ENCODE measurements around the gene ACTR5.

The ACTR5 gene

DNA sequence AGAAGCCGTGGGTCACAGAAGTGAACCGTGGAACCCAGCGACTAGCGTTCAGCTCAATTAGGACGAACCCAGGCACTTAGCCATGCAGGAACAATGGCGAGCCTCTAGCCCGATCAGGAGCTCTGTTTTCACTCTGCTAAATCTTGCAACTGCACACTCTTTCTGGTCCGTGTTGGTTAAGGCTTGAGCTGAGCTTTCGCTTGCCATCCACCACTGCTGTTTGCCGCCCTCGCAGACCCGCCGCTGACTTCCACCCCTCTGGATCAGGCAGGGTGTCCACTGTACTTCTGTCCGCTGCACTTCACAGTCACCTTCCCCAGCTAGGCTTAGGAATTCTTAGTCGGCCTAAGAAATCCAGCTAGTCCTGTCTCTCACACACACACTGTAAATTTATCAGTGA lies 49.7 kb upstream of the ACTR5 start:
- POLR2A ChIA-PET, result no interaction called here
- TF ChIP-seq ZNF280C (tag by site-specific recombination; IDR thresholded peaks at IDR 0.05) (no peak), ZNF350 (tag by site-specific recombination; IDR thresholded peaks at IDR 0.05) (no peak), ZNF10 (tag by site-specific recombination; IDR thresholded peaks at IDR 0.05) (no peak), ZNF311 (tag by site-specific recombination; IDR thresholded peaks at IDR 0.05; ENCODE audit: borderline replicate concordance) (no peak), ZNF777 (tag by site-specific recombination; IDR thresholded peaks at IDR 0.05; ENCODE audit: borderline replicate concordance) (no peak), ZNF121 (tag by site-specific recombination; IDR thresholded peaks at IDR 0.05) (no peak), ZBTB8A (tag by site-specific recombination; IDR thresholded peaks at IDR 0.05) (no peak), ZNF19 (tag by site-specific recombination; IDR thresholded peaks at IDR 0.05; ENCODE audit: low read depth) (no peak), ZNF621 (tag by site-specific recombination; IDR thresholded peaks at IDR 0.05) (no peak), SP2 (tag by site-specific recombination; IDR thresholded peaks at IDR 0.05) (no peak)
- Histone ChIP-seq H3K4me3 (ENCODE audit: low read depth, low read length) (no peak overlapping the region), H3K4me1 (ENCODE audit: control insufficient read depth, insufficient read depth, low read length) (no peaks in the 10 kb centered on the region), H3K27ac (ENCODE audit: extremely low read depth, low read depth, low read length) (no peak overlapping the region), H3K36me3 (ENCODE audit: control insufficient read depth in 2 of 2, insufficient read depth in 1 of 2, low read length in 2 of 2) (no peaks in the 10 kb centered on the region), H3K9me3 (ENCODE audit: control insufficient read depth, insufficient read depth, low read depth, low read length) (no peaks in the 10 kb centered on the region)
- CTCF ChIA-PET, result no interaction called here

DNA sequence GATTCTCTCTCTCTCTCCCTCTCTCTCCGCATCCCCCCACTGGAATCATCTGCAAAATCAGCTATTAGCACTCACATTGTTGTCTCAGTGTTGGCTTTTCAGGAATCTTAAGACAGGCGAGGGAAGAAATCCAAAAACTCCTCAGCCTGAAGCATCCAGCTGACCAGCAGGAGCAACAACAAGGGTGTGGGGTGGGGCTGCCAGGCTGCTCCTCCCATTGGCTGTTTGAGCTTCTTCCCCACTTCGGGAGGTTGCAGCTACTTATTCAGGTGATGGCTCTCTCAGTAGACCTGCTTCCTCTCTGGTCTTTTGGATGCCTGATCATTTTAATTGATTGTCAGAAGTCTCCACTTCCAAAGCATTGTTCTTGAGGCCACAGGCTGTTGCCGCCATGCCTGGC lies 48.1 kb upstream of the ACTR5 start:
- TF ChIP-seq ZNF394 (tag by site-specific recombination; IDR thresholded peaks at IDR 0.05; ENCODE audit: borderline replicate concordance) (no peak), ZNF132 (tag by site-specific recombination; IDR thresholded peaks at IDR 0.05; ENCODE audit: borderline replicate concordance) (no peak), CTCF (tag by site-specific recombination; IDR thresholded peaks at IDR 0.05) (no peak), ZNF324 (tag by site-specific recombination; IDR thresholded peaks at IDR 0.05) (no peak), ZNF701 (tag by site-specific recombination; IDR thresholded peaks at IDR 0.05) (no peak), ZXDB (tag by site-specific recombination; IDR thresholded peaks at IDR 0.05) (no peak), ZNF280C (tag by site-specific recombination; IDR thresholded peaks at IDR 0.05) (no peak), IKZF3 (tag by site-specific recombination; IDR thresholded peaks at IDR 0.05) (no peak), SP7 (tag by site-specific recombination; IDR thresholded peaks at IDR 0.05) (no peak), ZNF2 (tag by site-specific recombination; IDR thresholded peaks at IDR 0.05) (no peak), HOXA7 (CRISPR knock-in tag; IDR thresholded peaks at IDR 0.05; ENCODE audit: borderline replicate concordance) (no peak), ZNF133 (tag by site-specific recombination; IDR thresholded peaks at IDR 0.05) (no peak), ZSCAN30 (tag by site-specific recombination; IDR thresholded peaks at IDR 0.05) (no peak), ZNF366 (tag by site-specific recombination; conservative IDR thresholded peaks at IDR 0.05) (no peak), ZBTB8A (tag by site-specific recombination; IDR thresholded peaks at IDR 0.05) (no peak), ZNF560 (tag by site-specific recombination; IDR thresholded peaks at IDR 0.05; ENCODE audit: borderline replicate concordance) (no peak)
- TF ChIP-seq, protein P1, sequence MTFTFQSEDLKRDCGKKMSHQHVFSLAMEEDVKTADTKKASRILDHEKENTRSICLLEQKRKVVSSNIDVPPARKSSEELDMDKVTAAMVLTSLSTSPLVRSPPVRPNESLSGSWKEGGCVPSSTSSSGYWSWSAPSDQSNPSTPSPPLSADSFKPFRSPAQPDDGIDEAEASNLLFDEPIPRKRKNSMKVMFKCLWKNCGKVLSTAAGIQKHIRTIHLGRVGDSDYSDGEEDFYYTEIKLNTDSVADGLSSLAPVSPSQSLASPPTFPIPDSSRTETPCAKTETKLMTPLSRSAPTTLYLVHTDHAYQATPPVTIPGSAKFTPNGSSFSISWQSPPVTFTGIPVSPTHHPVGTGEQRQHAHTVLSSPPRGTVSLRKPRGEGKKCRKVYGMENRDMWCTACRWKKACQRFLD (tag by site-specific recombination; IDR thresholded peaks at IDR 0.05), result no peak
- TF ChIP-seq, protein P2, sequence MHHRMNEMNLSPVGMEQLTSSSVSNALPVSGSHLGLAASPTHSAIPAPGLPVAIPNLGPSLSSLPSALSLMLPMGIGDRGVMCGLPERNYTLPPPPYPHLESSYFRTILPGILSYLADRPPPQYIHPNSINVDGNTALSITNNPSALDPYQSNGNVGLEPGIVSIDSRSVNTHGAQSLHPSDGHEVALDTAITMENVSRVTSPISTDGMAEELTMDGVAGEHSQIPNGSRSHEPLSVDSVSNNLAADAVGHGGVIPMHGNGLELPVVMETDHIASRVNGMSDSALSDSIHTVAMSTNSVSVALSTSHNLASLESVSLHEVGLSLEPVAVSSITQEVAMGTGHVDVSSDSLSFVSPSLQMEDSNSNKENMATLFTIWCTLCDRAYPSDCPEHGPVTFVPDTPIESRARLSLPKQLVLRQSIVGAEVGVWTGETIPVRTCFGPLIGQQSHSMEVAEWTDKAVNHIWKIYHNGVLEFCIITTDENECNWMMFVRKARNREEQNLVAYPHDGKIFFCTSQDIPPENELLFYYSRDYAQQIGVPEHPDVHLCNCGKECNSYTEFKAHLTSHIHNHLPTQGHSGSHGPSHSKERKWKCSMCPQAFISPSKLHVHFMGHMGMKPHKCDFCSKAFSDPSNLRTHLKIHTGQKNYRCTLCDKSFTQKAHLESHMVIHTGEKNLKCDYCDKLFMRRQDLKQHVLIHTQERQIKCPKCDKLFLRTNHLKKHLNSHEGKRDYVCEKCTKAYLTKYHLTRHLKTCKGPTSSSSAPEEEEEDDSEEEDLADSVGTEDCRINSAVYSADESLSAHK (tag by site-specific recombination; IDR thresholded peaks at IDR 0.05), result no peak
- H3K4me3 ChIP-seq (ENCODE audit: low read depth, low read length), result no peak overlapping the region

More for the DNA sequence above, 48.1 kb upstream of the ACTR5 start:
- no peaks in the 10 kb centered on the region for H3K9me3 ChIP-seq (ENCODE audit: control insufficient read depth, insufficient read depth, low read depth, low read length)
- POLR2A ChIA-PET, result no interaction called here
- CTCF ChIA-PET, result no interaction called here
- H3K36me3 ChIP-seq (ENCODE audit: control insufficient read depth in 2 of 2, insufficient read depth in 1 of 2, low read length in 2 of 2), result no peaks in the 10 kb centered on the region
- H3K4me1 ChIP-seq (ENCODE audit: control insufficient read depth, insufficient read depth, low read length), result no peaks in the 10 kb centered on the region
- H3K27ac ChIP-seq (ENCODE audit: extremely low read depth, low read depth, low read length), result no peak overlapping the region

Measured in HEK293 (cell line).